DLD1 (cell line): ENCODE measurements around the gene RFT1.
"Not testable (repeated sequence)": the region's sequence is repeated elsewhere in the genome, so short reads cannot be mapped to it uniquely, and the experiment has no call there.

Experiments
- in situ Hi-C: cut with HindIII; loops from 2 replicates; pipeline ENCODE4 v1.10.0; 2017; ENCODE audit warnings: low sequenced_read_pairs

Gene RFT1

DNA sequence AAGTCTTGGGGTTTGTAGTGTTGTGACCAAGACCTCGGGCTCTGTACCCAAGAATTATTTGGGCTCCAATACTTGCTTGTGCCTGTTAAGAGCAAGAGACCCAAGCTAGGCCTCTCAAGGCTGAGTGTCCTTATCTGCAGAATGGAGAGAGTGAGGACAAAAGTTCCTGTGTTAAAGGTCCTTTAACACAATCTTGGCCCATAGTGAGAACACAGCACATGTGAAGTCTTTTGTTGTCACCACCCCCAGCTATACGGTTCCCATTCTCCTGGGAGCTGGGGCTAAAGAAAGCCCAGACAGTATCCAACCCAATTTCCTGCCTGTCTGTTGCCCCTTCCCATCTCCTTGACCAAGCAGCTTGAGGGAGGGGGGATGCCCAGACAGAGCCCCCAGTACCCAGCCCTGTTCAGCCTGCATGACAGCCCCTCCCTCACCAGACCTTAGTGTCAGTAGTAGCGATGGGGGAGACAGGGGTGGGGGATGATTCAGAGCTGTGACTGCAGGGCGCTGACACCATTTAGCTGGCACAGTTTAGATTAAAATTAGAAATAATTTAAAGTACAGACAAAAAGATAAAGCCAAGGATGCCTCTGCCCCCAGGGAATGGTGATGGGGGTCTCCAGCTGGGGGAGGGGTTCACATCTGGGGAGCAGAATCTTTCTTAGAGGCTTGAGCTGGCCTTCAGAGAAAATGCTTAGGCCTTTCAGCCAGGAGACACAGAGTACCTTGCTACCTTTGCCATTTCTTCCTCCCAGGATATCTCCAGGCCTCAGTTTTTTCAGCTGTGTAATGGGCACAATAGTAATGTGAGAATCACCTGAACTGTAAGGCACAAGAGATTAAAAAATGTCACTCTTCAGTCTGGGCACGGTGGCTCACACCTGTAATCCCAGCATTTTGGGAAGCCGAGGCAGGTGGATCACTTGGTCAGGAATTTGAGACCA, 33.5 kb upstream of the RFT1 start:
- in situ Hi-C loops: no loop called here

GRCh38 chr3:53162672-53163443, 32.6 kb upstream of the RFT1 start:
- in situ Hi-C loops: no loop called here

DNA sequence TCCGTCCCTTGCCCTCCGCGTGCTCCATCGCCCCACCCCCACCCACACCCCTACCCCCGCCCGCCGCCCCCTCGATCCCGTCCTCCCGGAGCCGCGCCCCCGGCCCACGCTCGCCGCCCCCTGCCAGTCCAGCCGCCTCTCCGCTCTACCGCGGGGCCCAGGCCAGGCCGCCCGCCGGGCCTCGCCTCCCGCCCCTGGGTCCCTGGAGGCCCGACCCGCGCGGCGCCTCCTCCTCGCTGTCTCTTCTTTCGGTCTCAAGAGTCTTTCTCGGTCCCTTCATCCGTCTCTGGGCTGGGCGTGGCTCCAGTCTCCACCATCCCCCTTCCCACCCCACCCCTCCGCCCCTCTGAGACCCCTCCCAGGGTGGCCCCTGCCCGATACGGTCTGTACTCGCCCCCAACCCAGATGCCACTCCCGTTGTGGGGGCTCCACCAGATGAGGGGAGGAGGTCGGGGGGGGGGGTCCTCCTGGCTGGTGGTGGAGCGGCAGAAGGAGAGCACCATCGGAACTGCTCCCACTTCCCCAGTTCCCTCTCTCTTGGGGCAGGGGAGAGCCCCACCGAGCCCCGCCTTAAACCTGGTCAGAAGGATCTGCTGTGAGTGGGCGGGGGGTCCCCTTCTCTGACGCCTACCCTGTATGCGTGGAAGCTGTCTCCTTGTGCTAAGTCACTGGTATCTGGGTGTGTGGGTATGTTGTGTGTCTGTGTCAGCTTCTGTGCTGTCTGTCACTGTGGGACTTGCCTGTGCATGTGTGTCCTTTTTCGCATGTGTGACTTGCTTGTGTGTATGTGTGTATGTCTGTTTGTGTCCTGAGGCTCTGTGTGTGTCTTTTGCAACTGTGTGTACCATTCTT, 31.8 kb upstream of the RFT1 start:
- in situ Hi-C loops: no loop called here

DNA sequence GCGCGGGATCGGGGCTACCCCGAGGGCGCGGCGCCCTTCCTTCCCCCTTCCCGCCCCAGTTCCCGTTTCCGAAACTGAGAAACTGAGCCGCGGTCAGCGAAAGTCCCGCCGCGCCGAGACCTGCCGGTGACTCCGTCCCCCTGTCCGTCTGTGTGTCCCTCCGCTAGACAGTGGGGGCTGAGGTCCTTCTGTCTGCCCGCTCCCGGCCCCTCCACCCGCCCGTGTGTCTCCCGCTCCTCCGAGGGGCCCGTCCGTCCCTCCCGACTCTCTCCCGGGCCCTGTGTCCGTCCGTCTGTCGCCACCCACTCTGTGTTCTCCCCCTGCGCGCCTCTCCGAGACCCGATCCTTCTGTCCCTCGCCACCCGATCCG, 31.2 kb upstream of the RFT1 start:
- in situ Hi-C loops: no loop called here

- in situ Hi-C loops: no loop called here
Measured at GRCh38 chr3:53160660-53161449, 30.6 kb upstream of the RFT1 start, which contains the start of gene PRKCD. Gene PRKCD, plus strand, starts transcription at chr3:53161209. Its CDS starts 17,214 bp downstream, at chr3:53178423.

DNA sequence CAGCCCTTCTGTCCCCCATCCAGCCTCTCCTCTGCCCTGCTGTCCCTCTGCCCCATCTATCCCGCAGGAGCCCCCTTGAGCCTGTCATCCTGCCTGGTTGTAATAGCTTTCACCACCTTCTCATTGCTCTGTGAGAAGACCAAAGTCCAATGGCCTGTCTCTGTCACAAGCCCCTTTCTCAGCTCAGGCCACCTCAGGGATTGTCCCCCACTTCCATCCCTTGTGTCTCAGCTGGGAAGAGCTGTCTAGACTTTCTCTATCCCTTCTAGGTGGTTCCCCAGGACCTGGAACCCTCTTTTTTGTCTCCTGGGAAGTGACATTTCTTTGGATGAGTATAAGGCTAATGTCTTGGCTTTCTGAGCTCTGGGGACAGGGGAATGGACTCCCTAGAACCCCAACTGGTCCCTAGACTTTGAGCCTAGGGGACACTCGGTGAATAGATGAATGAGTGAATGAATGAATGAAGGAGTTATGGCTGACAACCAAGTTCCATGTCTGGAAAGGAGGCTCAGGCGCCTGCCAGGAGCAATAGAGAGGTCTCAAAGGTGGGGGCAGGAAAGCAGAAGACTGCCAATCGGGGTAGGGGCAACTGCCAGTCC, 29.9 kb upstream of the RFT1 start:
- in situ Hi-C loops: no loop called here

DNA sequence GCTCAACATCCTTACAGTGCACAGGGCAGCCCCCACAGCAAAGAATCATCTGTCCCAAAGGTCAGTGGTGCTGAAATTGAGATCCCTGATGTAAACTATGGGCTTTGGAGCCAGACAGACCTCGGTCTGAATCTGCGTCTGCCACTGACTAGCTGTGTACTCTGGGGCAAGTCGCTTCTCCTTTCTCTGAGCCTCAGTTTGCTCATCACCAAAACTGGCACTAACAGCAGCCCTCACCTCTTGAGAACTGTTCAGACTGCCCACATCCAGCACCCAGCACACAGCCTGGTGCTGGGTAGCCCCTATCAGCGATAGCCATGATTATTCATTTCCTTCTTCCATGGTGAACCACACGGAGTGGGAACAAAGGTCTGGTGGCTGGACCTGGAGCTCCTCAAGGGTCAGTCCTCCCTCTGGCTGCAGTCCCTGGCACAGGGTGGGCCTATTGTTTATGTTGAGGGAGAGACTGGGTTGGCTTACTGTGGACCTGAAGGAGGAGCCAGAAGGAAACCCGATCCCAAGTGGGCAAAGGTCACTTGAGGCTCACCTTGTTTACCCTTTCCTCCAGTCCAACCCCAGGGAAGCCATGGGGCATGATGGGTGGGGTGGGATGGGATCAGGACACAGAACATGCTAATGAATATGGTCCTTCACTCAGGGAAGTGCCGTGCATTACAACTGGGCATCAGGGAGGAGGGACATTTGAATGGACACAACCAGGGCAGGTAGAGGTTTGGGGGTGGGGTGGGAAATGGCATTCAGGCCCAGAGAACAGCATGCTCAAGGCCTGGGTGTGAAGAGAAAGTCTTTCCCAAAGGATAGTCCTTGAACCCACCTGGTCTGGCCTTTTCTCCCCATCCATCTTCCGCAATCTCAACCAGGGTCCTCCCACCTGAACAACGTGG, 29.2 kb upstream of the RFT1 start:
- in situ Hi-C loops: no loop called here

DNA sequence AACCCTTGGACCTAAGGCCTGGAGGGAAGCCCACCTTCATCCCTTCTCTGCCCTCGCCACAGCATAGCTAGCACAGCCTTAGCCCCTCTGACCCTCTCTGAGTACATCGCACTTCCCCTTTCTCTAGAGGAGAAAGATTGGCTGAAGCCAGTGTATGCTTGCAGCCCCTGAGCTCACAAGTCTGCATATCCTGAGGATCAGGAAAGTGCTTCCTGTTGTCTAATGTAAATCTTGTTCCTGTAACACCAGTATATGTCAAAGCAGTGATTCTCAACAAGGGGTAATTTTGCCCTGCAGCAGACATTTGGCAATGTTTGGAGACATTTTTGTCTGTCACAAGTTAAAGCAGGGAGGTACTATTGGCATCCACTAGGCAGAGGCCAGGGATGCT, 28.5 kb upstream of the RFT1 start:
- in situ Hi-C loops: no loop called here

GRCh38 chr3:53157974-53158580, 27.8 kb upstream of the RFT1 start:
- in situ Hi-C loops: no loop called here

- in situ Hi-C loops: no loop called here
Measured at GRCh38 chr3:53156368-53156834, 26.2 kb upstream of the RFT1 start.

GRCh38 chr3:53155760-53156159, 25.5 kb upstream of the RFT1 start:
- in situ Hi-C loops: no loop called here

DNA sequence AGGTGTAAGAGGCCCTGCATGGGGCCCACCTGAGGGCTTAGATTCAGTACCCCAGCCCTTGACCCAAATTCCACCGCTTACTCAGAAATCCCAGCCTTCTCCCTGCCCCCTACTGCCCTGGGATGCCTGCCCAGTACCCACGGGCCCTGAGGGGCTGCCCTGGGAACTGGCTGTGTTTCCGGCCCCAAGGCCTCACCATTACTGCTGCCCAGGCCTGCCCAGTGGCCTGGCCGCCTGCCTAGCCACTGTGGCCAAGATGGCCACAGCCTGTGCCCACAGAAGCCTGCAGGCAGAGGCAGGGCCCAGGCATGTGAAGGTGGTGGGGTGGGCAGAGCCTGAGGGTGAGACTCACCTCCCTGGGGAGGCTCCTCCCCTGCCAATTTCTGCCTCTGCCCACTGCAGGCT, 24.6 kb upstream of the RFT1 start:
- in situ Hi-C loops: no loop called here

- in situ Hi-C loops: no loop called here
Measured at GRCh38 chr3:53153980-53154379, 23.7 kb upstream of the RFT1 start.

DNA sequence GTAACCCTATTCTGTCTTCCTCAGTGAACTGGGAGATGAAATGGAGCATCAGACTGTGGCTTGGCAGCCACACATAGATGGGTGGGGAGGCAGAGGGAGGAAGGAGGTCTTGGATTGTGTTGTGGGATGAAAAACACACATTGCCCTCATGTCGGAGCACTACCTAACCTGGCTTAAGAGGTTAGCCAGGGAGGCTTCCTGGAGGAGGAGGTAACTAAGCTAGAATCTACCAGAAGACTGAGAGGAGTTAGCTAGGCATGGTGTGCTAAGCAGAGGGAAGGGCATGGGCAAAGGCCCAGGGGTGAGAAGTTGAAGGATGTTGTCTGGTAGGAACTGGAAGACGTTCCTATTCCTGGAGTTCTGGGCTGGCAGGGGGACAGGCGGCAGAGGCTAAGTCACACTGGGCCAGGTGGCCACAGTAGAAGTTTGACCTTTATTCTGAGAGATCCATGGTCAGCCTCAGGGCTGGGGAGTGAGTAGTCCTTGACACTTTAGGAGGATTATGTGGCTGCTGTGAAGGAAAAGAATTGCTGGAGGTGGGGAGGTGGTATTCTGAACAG, 23.1 kb upstream of the RFT1 start:
- in situ Hi-C loops: no loop called here

DNA sequence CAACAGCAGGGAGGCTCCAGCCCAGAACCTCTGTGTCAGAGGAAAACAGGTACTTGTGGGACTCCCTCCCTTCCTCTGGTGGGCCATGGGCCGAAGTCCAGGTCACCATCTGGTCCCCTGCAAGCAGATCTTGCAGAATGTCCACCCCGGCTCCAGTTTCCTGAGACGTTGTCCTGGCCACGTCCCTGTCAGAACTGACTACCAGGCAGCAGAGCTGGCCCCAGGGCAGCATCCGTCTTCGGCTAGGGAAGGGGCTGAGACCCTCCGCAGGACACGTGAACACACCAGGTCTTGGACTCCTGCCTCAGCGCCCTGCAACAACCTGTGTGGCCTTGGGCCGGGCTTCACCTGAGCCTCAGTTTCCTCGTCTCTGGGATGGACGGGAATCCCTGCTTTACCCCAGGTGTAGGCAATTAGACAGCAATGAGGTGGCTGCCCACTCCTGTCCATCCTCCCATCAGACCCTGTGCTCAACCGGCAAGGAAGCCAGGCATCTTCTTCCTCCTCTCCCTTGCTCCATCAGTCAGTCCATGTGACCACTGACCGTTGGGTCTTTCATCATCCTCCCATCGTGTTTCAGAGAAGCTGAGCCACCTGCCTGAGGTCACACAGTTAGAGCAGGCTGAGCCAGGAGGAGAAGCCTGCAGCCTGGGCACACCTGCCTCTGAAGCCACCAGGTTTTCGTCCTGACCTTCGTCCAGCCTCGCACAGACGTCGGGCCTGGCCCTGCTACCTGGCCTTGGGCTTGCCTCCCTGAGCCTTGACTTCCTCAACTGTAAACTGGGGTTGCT, 21.8 kb upstream of the RFT1 start:
- in situ Hi-C loops: no loop called here

DNA sequence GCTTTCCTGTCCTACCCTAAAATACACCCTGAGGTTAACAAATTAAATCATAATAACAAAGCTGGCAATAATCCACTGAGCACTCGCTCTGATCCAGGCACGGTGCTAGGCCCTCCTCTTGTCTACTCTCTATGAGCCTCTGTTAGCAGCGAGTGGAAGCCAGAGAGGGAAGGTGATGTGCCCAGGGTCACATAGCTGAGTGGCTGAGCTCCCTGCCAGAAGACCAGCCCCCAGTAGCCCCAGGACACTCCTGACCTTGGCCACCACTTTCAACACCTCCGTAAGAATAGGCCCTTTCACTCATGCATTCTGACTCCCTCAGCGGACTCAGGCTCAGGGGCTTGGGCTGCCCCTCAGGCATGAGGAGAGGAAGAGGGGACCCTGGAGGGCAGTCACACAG, 21.2 kb upstream of the RFT1 start:
- in situ Hi-C loops: no loop called here

GRCh38 chr3:53151086-53151438, 20.8 kb upstream of the RFT1 start:
- in situ Hi-C loops: not testable (repeated sequence)
